HepG2 (cell line): Measurements from ENCODE around the gene AGBL2. TPM values are rescaled to one million over a fixed set of nuclear protein-coding genes. Genes with fewer than 3 reads are reported as not detected.

Experiments
- ATAC-seq: fragments of 200-7000 bp; cut with Tn5 transposase; 3 replicates; pipeline ENCODE4 v1.9.1; 2020; ENCODE audit warnings: mild to moderate bottlenecking, moderate library complexity
- BruUV-seq: library from RNA; stranded (reverse); fragments of 400-500 nt; replicated peaks from 2 replicates; lab custom pipeline; 2021; lab: Mats Ljungman, UMichigan
- CTCF ChIA-PET: fragments of 300-600 bp; formaldehyde crosslinking; extraction: SDS; loops from one replicate; lab custom pipeline; 2021; ENCODE audit warnings: low total read pairs, inconsistent platforms, low intra/inter-chr PET ratio; lab: Yijun Ruan, JAX
- POLR2A ChIA-PET: fragments of 350-600 bp; sonication (Branson Sonifier 250); formaldehyde crosslinking; loops from one replicate; lab custom pipeline; 2020; ENCODE audit warnings: antibody characterized with exemption, inconsistent platforms; lab: Yijun Ruan, JAX
- DNase-seq: peaks from one replicate; pipeline ENCODE4 v3.0.0-alpha.2; 2015; ENCODE audit warnings: low spot score
- FAIRE-seq: peaks from 3 replicates; lab custom pipeline; 2011; peaks lifted over from hg19 to GRCh38; lab: Jason Lieb, UNC
- H2AFZ ChIP-seq: one replicate; pipeline ENCODE4 v1.6.1; 2011; ENCODE audit warnings: low read length, inconsistent platforms
- H3K27ac ChIP-seq: fragments of 300-600 bp; 3 replicates; pipeline ENCODE4 v1.8.0; 2011; ENCODE audit warnings: mixed run types, mild to moderate bottlenecking, mixed read lengths, low read length, inconsistent platforms; ENCODE audit not compliant: insufficient read depth; ENCODE audit errors: extremely low read length
- H3K27me3 ChIP-seq, 2 experiments: fragments of 200-600 bp in 1 of 2; 2 replicates in 1 of 2; 3 replicates in 1 of 2; pipeline versions ENCODE4 v1.6.0 to v1.8.0; 2011; ENCODE audit warnings: low read length in 2 of 2, mild to moderate bottlenecking in 2 of 2, moderate library complexity in 2 of 2, inconsistent platforms in 1 of 2; ENCODE audit not compliant: insufficient read depth in 2 of 2, control insufficient read depth in 1 of 2
- H3K36me3 ChIP-seq, 2 experiments: fragments of 200-600 bp in 1 of 2; replicated peaks in 1 of 2; 2 replicates in 1 of 2; 3 replicates in 1 of 2; pipeline versions ENCODE4 v1.5.1 to v1.8.0; 2011; ENCODE audit warnings: low read length in 2 of 2, inconsistent platforms in 1 of 2; ENCODE audit not compliant: insufficient read depth in 2 of 2, control insufficient read depth in 1 of 2
- H3K4me1 ChIP-seq: 2 replicates; pipeline ENCODE4 v1.5.1; 2012; ENCODE audit warnings: low read length, inconsistent platforms; ENCODE audit not compliant: insufficient read depth
- H3K4me2 ChIP-seq: 2 replicates; pipeline ENCODE4 v1.6.0; 2011; ENCODE audit warnings: low read depth, low read length, inconsistent platforms
- H3K4me3 ChIP-seq, 3 experiments: fragments of 200-600 bp in 1 of 3; sonication (generic), shearing (Covaris generic) in 1 of 3; replicated peaks in 1 of 3; 2 replicates each; pipeline ENCODE4 v1.5.1; 2011 to 2016; ENCODE audit warnings: low read length in 3 of 3, inconsistent platforms in 2 of 3, low read depth in 2 of 3, mild to moderate bottlenecking in 2 of 3, control low read depth in 1 of 3, mixed read lengths in 1 of 3; ENCODE audit not compliant: insufficient read depth in 1 of 3
- H3K79me2 ChIP-seq: one replicate; pipeline ENCODE4 v1.6.1; 2011; ENCODE audit warnings: low read length, inconsistent platforms; ENCODE audit not compliant: insufficient read depth
- H3K9ac ChIP-seq: 2 replicates; pipeline ENCODE4 v1.6.0; 2011; ENCODE audit warnings: mild to moderate bottlenecking, low read depth, low read length, inconsistent platforms; ENCODE audit not compliant: insufficient read depth
- H3K9me3 ChIP-seq: 2 replicates; pipeline ENCODE4 v1.5.1; 2012; ENCODE audit warnings: mild to moderate bottlenecking, low read length
- H4K20me1 ChIP-seq: 2 replicates; pipeline ENCODE4 v1.6.0; 2011; ENCODE audit warnings: inconsistent platforms, mild to moderate bottlenecking, low read length, moderate library complexity; ENCODE audit not compliant: insufficient read depth
- BCL3 ChIP-seq: sonication (generic); formaldehyde crosslinking; IDR thresholded peaks from 2 replicates; pipeline ENCODE4 v1.5.1; 2020; ENCODE audit warnings: mild to moderate bottlenecking, missing genetic modification reagents, moderate library complexity
- E2F5 ChIP-seq: sonication (generic); formaldehyde crosslinking; conservative IDR thresholded peaks from 2 replicates; pipeline ENCODE4 v1.4.0; 2020; ENCODE audit warnings: missing genetic modification reagents
- EHMT2 ChIP-seq: fragments of 200-600 bp; sonication (generic); IDR thresholded peaks from 2 replicates; pipeline ENCODE4 v1.7.0; 2017; ENCODE audit warnings: antibody characterized with exemption, low read depth, low read length, borderline replicate concordance
- FOXK1 ChIP-seq: sonication (generic); formaldehyde crosslinking; IDR thresholded peaks from 2 replicates; pipeline ENCODE4 v1.4.0; 2020; ENCODE audit warnings: low read depth, missing genetic modification reagents, borderline replicate concordance
- MEIS1 ChIP-seq: sonication (generic); formaldehyde crosslinking; IDR thresholded peaks from 2 replicates; pipeline ENCODE4 v1.9.0; 2021; ENCODE audit warnings: mild to moderate bottlenecking, missing genetic modification reagents, moderate library complexity, borderline replicate concordance
- NFKBIZ ChIP-seq: IDR thresholded peaks from 2 replicates; pipeline ENCODE4 v1.6.1; 2018; ENCODE audit warnings: missing genetic modification reagents, missing compliant biosample characterization
- ZBTB44 ChIP-seq: sonication (generic); formaldehyde crosslinking; IDR thresholded peaks from 2 replicates; pipeline ENCODE4 v1.4.0; 2020; ENCODE audit warnings: missing genetic modification reagents
- ZBTB7A ChIP-seq: sonication (generic); formaldehyde crosslinking; IDR thresholded peaks from 2 replicates; pipeline ENCODE4 v1.8.0; 2022; ENCODE audit warnings: mild to moderate bottlenecking, missing genetic modification reagents
- ZNF207 ChIP-seq: fragments of 450-650 bp; IDR thresholded peaks from 2 replicates; pipeline ENCODE4 v1.6.1; 2016; ENCODE audit warnings: antibody characterized with exemption, borderline replicate concordance
- ZNF282 ChIP-seq: fragments of 450-650 bp; IDR thresholded peaks from 2 replicates; pipeline ENCODE4 v1.6.1; 2018; ENCODE audit not compliant: partially characterized antibody
- ZNF432 ChIP-seq: sonication (generic); formaldehyde crosslinking; IDR thresholded peaks from 2 replicates; pipeline ENCODE4 v1.5.0; 2020; ENCODE audit warnings: missing genetic modification reagents, mild to moderate bottlenecking, borderline replicate concordance
- ZNF441 ChIP-seq: sonication (generic); formaldehyde crosslinking; IDR thresholded peaks from 2 replicates; pipeline ENCODE4 v1.7.0; 2021; ENCODE audit warnings: missing genetic modification reagents, borderline replicate concordance
- ZNF597 ChIP-seq: sonication (generic); formaldehyde crosslinking; IDR thresholded peaks from 2 replicates; pipeline ENCODE4 v1.5.0; 2020; ENCODE audit warnings: missing genetic modification reagents
- in situ Hi-C: cut with HindIII; loops from 2 replicates; pipeline ENCODE4 v1.10.0; 2017; ENCODE audit warnings: low pct_unique_long_range_greater_than_20kb; ENCODE audit not compliant: extremely low pct_ligation_motif_present
- intact Hi-C: fragments of 100-400 bp; cut with micrococcal nuclease; formaldehyde crosslinking; loops from one replicate; pipeline ENCODE4 v1.10.0; 2022; ENCODE audit not compliant: unreplicated experiment
- polyA plus RNA-seq, 8 experiments: library from polyadenylated mRNA; depleted of rRNA in 3 of 8; stranded (reverse) in 7 of 8; unstranded in 1 of 8; fragments of >200 nt; fragmentation: Illumina TruSeq in 4 of 8; extraction: Trizol in 4 of 8; gene quantifications; 2 replicates each; pipeline versions ENCODE4 v1.2.1 to v1.2.3, GENCODE V29; 2011 to 2016; ENCODE audit warnings: low read depth in 4 of 8, missing spikeins in 1 of 8, mixed read lengths in 1 of 8; ENCODE audit not compliant: insufficient read depth in 1 of 8
- total RNA-seq, 5 experiments: library from RNA; depleted of rRNA; stranded (reverse); fragments of >200 nt; fragmentation: Illumina TruSeq; extraction: Trizol; gene quantifications; 2 replicates each; pipeline ENCODE4 v1.2.3, GENCODE V29; 2016; ENCODE audit warnings: low read depth in 1 of 5

AGBL2 gene
- total and polyA plus RNA-seq, 2 of the 13 experiments (the other 11 are each of a cell fraction or from before 2014, with no cell fraction given), result 1.6 to 5.7 TPM

DNA sequence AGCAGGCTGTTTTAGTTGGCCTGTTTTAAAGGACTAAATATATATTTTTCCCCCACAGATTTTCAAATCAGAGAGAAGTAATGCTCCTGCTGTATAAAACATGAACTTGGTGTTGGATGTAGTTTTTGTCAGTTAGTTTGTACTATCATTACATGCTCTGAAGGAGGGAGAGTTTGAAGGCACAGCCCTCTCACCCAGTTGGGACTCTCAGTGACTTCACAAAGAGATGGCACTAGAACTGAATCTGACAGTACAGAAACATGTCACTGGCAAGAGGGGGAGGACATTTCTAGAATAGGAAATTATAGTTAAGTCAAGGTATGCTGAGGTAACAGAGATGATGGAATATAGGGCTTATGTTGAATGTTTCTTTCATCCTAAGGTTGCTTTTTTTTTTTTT is 99.9 kb downstream of the AGBL2 start:
- CTCF ChIA-PET, result no interaction called here

More for the DNA sequence above, 99.9 kb downstream of the AGBL2 start:
- Histone ChIP-seq H3K36me3 (peaks cover 1 to 15% of the 10 kb centered on the region in 2 experiments; a peak in 4 of 5 replicates), H4K20me1 (no peaks in the 10 kb centered on the region), H3K27me3 (no peaks in the 10 kb centered on the region), H3K79me2 (no peaks in the 10 kb centered on the region)
- FAIRE-seq (no peak), ATAC-seq (no peak)
- intact Hi-C loops, result no loop called here
- POLR2A ChIA-PET, result no interaction called here
- TF ChIP-seq ZNF597, result no peak
- TF ChIP-seq BCL3 (CRISPR knock-in tag), result no peak
- TF ChIP-seq EHMT2, result no peak
- no peak for TF ChIP-seq ZBTB7A (CRISPR knock-in tag)
- TF ChIP-seq FOXK1 (CRISPR knock-in tag), result no peak
- no peak for TF ChIP-seq ZNF282
- TF ChIP-seq ZNF432 (CRISPR knock-in tag), result no peak
- TF ChIP-seq MEIS1 (CRISPR knock-in tag), result no peak
- no peak for TF ChIP-seq ZNF207
- TF ChIP-seq ZNF441, result no peak
- no peak for TF ChIP-seq NFKBIZ (CRISPR knock-in tag)
- no peak for TF ChIP-seq E2F5 (CRISPR knock-in tag)
- TF ChIP-seq ZBTB44 (CRISPR knock-in tag), result no peak
- TF ChIP-seq, all 625 proteins: peak for 0
- Histone ChIP-seq H3K9ac (no peak overlapping the region), H3K9me3 (no peaks in the 10 kb centered on the region), H3K4me3 (no peak overlapping the region), H3K4me2 (no peak overlapping the region), H3K27ac (no peak overlapping the region), H2AFZ (no peak overlapping the region), H3K4me1 (no peaks in the 10 kb centered on the region)
- BruUV-seq, result no TSS peak
- DNase-seq, result no peak
- in situ Hi-C loops, result no loop called here
